ENCODE data around the gene PITPNC1. TPM values are rescaled to one million over a fixed set of nuclear protein-coding genes. Genes with fewer than 3 reads are reported as not detected.

The PITPNC1 gene
- total and polyA plus RNA-seq, 2 of the 13 experiments (the other 11 are each of a cell fraction or from before 2014, with no cell fraction given) = 4.1 to 5.7 TPM

DNA sequence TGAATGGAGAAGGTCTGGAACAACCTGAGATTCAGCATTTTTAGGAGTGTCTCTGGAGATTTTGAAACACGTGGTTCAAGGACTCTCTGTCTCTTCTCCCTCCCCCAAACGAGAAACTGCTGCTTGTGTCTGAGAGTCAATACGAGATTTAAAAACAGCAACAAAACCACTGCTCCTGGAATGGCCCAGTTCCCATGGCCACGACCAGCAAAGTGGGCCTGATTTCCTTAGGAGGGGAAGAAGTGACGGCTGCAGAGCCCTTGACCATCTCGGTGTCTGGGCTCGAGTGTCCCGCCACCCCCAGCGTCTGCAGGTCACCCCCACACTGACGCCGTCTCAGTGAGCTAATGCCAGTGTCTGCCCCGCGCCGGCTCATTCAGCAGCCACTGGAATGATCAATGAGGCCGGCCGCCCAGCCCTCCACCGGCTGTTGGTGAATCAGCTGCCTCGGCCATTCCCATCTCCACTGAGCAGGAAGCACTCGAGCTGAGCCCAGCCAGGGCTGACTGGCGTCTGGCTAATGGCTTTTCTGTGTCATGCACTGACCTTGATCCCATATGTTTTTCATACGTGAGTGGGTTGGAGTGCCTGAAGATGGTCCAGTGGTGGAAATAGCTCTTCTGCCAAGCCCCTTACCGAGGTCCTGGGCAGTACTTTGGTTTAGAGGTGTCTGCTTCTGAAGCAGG, 151.8 kb downstream of the PITPNC1 start:
- Histone ChIP-seq H3K79me2 (ENCODE audit: insufficient read depth, low read length) (no peaks in the 10 kb centered on the region), H4K20me1 (ENCODE audit: insufficient read depth, low read length) (no peaks in the 10 kb centered on the region), H3K4me3 (replicated peaks in 1 of 3; ENCODE audit: insufficient read depth in 1 of 3, low read depth in 2 of 3, low read length in 3 of 3) (peak overlapping the region; percentile 49 to 71 (median 56)), H3K36me3 (replicated peaks in 1 of 2; ENCODE audit: control insufficient read depth in 1 of 2, insufficient read depth in 2 of 2, low read length in 2 of 2) (no peaks in the 10 kb centered on the region), H3K27me3 (ENCODE audit: control insufficient read depth in 1 of 2, insufficient read depth in 2 of 2, low read length in 2 of 2) (no peaks in the 10 kb centered on the region), H2AFZ (ENCODE audit: low read length) (peak overlapping the region; percentile 29), H3K4me2 (ENCODE audit: low read depth, low read length) (peak overlapping the region; percentile 97), H3K4me1 (ENCODE audit: insufficient read depth, low read length) (peaks cover 20% of the 10 kb centered on the region), H3K9me3 (ENCODE audit: low read length) (no peaks in the 10 kb centered on the region), H3K27ac (ENCODE audit: extremely low read length, insufficient read depth, low read length) (no peak overlapping the region), H3K9ac (ENCODE audit: insufficient read depth, low read depth, low read length) (peak overlapping the region; percentile 49; the same call in 1 of the 2 replicates)
- CTCF ChIA-PET (ENCODE audit: low intra/inter-chr PET ratio, low total read pairs) = no interaction called here
- peak; percentile 92 for DNase-seq (ENCODE audit: low spot score)
- WGBS (ENCODE audit: low lambda C conversion rate) = 2% methylated on average over 10 of the region's 22 CpGs
- in situ Hi-C loops (cut with HindIII; ENCODE audit: extremely low pct_ligation_motif_present, low pct_unique_long_range_greater_than_20kb) (no loop called here), intact Hi-C loops (cut with micrococcal nuclease; ENCODE audit: unreplicated experiment) (no loop called here)
- peak; percentile 90 for FAIRE-seq
- ATAC-seq = peak; percentile 100
- POLR2A ChIA-PET = interaction anchor here (1.3 kb wide), 1 partner anchor 138 kb away, joined by 3 read pairs; no protein-coding TSS in a partner anchor
- BruUV-seq (replicated peaks) = no TSS peak
- TF ChIP-seq TAF15 (IDR thresholded peaks at IDR 0.05; ENCODE audit: low read depth, low read length, poor library complexity, severe bottlenecking) (no peak), HMGA1 (CRISPR knock-in tag; conservative IDR thresholded peaks at IDR 0.05) (no peak), SNAI1 (CRISPR knock-in tag; IDR thresholded peaks at IDR 0.05; ENCODE audit: borderline replicate concordance) (no peak), ZNF672 (CRISPR knock-in tag; IDR thresholded peaks at IDR 0.05) (no peak), ZC3H13 (CRISPR knock-in tag; IDR thresholded peaks at IDR 0.05) (no peak), HNRNPL (IDR thresholded peaks at IDR 0.05; ENCODE audit: low read depth, low read length) (no peak), ZNF343 (CRISPR knock-in tag; IDR thresholded peaks at IDR 0.05) (no peak), ZNF335 (CRISPR knock-in tag; IDR thresholded peaks at IDR 0.05) (0 out of 2 replicates have a peak, but pooled peaks have one; percentile 67), SOX6 (IDR thresholded peaks at IDR 0.05) (no peak), SOX6 (CRISPR knock-in tag; IDR thresholded peaks at IDR 0.05) (no peak; the same call in 1 of the 2 replicates), GPBP1L1 (CRISPR knock-in tag; IDR thresholded peaks at IDR 0.05) (no peak), BRD4 (CRISPR knock-in tag; IDR thresholded peaks at IDR 0.05) (no peak), ZNF33A (CRISPR knock-in tag; IDR thresholded peaks at IDR 0.05; ENCODE audit: borderline replicate concordance) (no peak), ZNF317 (CRISPR knock-in tag; IDR thresholded peaks at IDR 0.05) (no peak), GABPB1 (CRISPR knock-in tag; IDR thresholded peaks at IDR 0.05) (peak; percentile 63), ESRRA (CRISPR knock-in tag; IDR thresholded peaks at IDR 0.05; ENCODE audit: low read depth) (no peak; the same call in 1 of the 2 replicates), MXI1 (IDR thresholded peaks at IDR 0.05; ENCODE audit: borderline replicate concordance, low read depth, low read length) (no peak; the same call in 2 of the 3 replicates), FIP1L1 (IDR thresholded peaks at IDR 0.05; ENCODE audit: borderline replicate concordance, insufficient read depth, low read depth, low read length) (no peak), MTA3 (CRISPR knock-in tag; IDR thresholded peaks at IDR 0.05) (no peak), ZNF3 (CRISPR knock-in tag; IDR thresholded peaks at IDR 0.05) (no peak), SPEN (CRISPR knock-in tag; IDR thresholded peaks at IDR 0.05; ENCODE audit: low read depth) (peak; percentile 62; the same call in 1 of the 2 replicates), ZBTB1 (CRISPR knock-in tag; IDR thresholded peaks at IDR 0.05; ENCODE audit: borderline replicate concordance) (0 out of 2 replicates have a peak, but pooled peaks have one; percentile 11)
- TF ChIP-seq, protein P1, sequence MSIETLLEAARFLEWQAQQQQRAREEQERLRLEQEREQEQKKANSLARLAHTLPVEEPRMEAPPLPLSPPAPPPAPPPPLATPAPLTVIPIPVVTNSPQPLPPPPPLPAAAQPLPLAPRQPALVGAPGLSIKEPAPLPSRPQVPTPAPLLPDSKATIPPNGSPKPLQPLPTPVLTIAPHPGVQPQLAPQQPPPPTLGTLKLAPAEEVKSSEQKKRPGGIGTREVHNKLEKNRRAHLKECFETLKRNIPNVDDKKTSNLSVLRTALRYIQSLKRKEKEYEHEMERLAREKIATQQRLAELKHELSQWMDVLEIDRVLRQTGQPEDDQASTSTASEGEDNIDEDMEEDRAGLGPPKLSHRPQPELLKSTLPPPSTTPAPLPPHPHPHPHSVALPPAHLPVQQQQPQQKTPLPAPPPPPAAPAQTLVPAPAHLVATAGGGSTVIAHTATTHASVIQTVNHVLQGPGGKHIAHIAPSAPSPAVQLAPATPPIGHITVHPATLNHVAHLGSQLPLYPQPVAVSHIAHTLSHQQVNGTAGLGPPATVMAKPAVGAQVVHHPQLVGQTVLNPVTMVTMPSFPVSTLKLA (IDR thresholded peaks at IDR 0.05) = no peak
- TF ChIP-seq, protein P2, sequence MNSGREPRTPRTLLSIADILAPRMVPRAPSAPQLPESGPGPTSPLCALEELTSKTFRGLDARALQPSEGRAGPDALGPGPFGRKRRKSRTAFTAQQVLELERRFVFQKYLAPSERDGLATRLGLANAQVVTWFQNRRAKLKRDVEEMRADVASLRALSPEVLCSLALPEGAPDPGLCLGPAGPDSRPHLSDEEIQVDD (CRISPR knock-in tag; IDR thresholded peaks at IDR 0.05; ENCODE audit: borderline replicate concordance) = no peak; the same call in 1 of the 2 replicates
